GM21447 (cell line): ENCODE measurements around the gene TRIM69.
"Not testable (repeated sequence)": the region's sequence is repeated elsewhere in the genome, so short reads cannot be mapped to it uniquely, and the experiment has no call there.

ENCODE experiments used
- ATAC-seq: cut with Tn5 transposase; IDR thresholded peaks from one replicate; pipeline ENCODE4 v1.9.1; 2021; ENCODE audit not compliant: unreplicated experiment

The TRIM69 gene

DNA sequence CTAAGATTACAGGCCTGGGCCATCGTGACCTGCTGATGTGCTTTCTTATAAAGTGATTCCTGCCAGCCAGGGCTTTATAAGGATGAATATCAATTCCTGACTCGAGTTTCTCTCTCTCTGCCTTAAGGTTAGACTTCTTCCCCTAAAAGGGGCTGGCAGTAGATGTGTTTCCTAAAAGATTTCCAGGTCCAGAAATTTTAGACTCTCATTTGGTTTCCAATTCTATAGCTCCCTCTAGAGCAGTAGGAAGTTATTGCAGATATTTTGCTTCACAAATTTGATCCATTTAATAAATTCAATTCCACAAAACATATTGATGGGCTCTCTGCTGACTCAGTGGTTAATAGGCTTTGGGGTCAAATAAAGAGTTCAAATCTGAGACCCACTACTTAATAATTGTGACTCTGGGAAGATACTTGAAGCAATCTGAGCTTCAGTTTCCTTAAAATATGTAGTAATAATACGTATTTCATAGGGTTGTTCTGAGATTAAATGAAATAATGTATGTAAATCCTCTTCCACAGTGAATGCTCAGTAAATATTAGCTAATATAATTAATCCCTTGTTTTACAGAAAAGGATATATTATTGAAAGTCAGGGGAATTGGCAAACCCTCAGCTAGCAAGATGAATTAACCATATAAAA is 2.1 kb downstream of the TRIM69 start:
- ATAC-seq = no peak

DNA sequence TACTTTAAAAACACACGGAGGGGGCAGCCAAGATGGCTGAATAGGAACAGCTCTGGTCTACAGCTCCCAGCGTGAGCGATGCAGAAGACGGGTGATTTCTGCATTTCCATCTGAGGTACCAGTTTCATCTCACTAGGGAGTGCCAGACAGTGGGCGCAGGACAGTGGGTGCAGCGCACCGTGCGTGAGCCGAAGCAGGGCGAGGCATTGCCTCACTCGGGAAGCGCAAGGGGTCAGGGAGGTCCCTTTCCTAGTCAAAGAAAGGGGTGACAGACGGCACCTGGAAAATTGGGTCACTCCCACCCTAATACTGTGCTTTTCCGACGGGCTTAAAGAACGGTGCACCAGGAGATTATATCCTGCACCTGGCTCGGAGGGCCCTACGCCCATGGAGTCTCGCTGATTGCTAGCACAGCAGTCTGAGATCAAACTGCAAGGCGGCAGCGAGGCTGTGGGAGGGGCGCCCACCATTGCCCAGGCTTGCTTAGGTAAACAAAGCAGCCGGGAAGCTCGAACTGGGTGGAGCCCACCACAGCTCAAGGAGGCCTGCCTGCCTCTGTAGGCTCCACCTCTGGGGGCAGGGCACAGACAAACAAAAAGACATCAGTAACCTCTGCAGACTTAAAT is 3.0 kb downstream of the TRIM69 start:
- not testable (repeated sequence) for ATAC-seq

DNA sequence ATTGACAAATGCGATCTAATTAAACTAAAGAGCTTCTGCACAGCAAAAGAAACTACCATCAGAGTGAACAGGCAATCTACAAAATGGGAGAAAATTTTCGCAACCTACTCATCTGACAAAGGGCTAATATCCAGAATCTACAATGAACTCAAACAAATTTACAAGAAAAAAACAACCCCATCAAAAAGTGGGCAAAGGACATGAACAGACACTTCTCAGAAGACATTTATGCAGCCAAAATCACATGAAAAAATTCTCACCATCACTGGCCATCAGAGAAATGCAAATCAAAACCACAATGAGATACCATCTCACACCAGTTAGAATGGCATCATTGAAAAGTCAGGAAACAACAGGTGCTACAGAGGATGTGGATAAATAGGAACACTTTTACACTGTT is 7.1 kb downstream of the TRIM69 start:
- ATAC-seq = not testable (repeated sequence)

DNA sequence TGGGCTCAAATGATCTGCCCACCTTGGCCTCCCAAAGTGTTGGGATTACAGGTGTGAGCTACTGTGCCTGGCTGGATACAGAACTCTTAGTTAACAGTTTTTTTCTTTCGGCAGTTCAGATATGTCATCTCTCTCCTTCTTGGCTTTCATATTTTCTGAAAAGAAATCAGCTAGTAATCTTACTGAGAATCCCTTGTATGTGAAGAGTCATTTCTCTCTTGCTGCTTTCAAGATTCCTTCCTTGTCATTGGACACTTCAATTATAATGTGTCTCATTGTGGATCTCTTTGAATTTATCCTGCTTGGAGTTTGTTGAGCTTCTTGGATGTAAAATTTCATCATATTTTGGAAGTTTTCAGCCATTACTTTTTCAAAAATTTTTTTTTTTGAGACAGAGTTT is 17.0 kb downstream of the TRIM69 start:
- ATAC-seq = no peak

DNA sequence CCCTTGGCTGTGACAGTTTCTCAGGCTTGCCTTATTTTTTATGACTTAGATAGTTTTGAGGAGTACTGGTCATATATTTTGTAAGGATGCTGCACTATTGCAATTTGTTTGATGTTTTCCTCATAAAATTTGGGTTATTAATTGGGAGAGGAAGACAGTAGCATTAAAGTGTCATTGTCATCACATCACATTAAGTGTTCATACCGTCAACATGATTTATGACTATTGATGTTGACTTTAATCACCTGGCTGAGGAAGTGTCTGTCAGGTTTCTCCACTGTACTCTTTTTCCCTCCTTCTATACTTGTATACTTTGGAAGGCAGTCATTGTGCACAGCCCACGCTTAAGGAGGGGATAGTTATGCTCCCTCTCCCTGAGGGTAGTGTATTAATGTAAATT is 26.9 kb downstream of the TRIM69 start:
- no peak for ATAC-seq

DNA sequence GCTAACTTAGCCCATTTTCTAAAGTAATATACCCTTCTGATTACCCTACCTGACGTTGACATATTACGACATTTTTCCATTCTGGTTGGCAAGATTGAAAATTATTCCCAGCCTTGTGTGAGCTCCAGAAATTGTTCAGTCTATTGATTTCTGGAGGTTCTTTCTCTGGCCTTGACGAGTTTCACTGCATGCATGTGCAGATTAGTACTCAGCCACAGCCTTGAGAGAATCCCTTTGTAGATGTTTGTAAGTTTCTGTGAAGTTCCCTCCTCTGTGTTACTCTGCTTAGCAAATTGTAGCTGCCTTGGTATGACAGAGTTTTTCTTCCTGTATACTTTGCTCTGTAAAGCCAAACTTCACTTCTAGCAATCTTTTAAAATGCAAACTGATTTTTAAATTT is 27.5 kb downstream of the TRIM69 start:
- no peak for ATAC-seq

DNA sequence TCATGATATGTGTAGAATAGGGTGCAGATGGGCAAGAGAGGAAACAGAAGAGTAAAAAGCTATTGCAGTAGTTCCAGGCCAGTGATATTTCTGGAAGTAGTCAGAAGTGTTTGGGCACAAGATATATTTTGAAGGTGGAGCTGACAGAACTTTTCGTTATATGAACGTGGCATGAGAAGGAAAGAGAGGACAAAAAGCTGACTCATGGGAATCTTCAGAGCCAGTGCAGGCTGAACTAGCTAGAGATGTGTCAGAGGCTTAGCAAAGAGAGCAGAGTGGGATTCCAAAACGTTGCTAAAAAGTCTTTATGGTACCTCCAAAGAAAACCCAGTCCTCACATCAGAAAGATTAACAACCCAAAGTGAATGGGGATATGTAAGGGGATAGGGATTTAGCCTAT is 28.7 kb downstream of the TRIM69 start:
- no peak for ATAC-seq

DNA sequence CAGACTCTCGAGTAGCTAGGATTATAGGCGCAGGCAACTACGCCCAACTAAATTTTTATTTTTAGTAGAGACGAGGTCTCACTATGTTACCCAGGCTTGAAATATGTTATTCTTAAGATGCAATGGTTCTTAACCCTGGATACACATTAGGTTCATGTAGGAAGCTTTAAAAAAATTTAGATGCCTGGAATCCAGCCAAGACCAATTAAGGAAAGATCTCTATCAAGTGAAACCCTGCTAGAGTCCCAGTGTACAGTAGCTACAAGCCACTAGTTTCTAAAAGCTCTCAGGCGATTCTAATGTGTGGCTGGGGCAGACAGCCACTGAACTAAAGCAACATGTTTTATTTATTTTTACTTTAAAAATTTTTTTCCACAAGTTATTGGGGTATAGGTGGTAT is 33.2 kb downstream of the TRIM69 start:
- no peak for ATAC-seq

DNA sequence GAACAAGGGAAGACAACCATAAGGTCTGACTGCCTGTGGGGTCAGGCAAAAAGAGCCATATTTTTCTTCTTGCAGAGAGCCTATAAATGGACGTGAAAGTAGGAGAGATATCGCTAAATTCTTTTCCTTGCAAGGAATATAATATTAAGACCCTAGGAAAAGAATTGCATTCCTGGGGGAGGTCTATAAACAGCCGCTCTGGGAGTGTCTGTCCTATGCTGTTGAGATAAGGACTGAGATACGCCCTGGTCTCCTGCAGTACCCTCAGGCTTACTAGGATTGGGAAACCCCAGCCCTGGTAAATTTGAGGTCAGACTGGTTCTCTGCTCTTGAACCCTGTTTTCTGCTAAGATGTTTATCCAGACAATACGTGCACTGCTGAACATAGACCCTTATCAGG is 34.4 kb downstream of the TRIM69 start:
- ATAC-seq = not testable (repeated sequence)

DNA sequence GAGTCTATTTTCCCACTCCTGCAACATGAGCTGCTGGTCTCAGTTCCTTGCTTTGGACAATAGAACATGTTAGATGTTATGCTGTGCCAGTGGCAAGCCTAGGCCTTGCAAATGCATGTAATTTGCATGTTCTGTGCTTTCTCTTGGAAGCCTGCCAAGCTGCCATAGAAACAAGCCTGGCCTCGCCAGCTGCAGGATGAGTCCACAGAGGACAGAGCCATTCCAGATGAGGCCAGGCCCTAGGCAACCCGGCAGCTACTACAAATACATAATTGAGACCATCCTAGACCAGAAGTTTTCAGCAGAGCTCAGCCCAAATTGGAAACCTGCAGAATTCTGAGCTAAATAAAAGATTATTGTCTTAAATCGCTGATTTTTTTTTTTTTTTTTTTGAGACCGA is 39.6 kb downstream of the TRIM69 start:
- no peak for ATAC-seq

DNA sequence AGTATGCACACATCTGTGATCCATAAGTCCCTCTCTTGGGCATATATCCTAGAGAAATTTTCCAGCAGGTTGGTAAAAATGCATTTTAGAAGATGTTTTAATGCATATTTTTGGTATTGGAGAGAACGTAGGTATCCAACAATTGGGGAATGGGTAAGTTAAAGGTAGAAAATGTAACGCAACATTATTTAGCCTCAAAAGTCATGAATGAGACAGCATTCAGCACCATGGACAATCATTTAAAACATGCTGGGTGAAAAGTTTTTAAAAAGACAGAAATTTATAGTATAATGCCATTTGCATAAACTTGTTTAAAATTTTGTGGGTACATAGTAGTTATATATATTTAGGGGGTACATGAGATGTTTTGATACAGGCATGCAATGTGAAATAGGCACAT is 43.4 kb downstream of the TRIM69 start:
- ATAC-seq = no peak

DNA sequence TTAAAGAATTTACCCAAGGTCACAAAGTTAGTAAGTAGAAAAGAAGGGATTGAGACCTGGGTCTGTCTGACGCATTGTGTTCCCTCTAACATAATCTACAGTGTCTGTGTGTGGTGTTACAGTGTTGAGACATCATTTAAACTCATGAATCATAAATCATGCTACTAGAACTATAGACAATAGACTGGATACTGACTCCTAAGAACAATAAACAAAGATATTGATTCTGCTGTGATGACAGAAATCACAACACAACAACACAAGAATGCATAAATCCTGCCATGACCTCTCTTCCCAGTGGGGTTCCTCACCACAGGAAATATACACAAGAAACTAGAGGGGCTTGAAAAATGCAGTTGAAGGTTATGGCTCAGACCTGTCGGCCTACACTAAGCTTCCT is 44.3 kb downstream of the TRIM69 start:
- ATAC-seq = no peak

DNA sequence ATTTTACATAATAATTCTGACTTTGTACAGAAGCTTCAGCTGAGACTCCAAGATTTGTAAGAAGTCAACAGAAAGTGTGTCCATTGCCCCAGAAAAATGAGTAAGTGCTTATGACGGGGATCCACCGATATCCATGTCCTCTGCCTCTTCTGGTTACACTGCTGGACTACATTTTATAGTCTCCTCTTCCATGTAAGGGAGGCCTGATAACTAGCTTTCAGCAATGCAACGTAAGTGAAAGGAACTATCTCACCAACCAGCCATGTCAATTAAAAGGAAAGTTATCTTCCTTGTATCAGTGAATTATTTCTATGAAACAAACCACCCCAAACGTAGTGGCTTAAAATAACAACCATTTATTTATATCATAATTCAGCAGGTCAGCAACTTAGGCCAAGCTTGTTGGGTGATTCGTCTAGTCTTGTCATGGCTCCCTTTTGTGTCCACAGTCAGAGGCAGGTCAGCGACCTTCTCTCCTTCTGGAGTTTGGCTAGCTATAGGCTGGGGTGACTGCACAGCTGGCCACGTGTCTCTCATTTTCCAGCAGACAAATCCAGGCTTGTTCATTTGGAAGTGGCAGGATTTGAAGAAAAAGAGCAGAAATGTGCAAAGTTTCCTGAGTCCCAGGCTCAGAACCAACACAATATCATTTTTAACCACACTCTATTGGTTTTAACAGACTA is 44.9 kb downstream of the TRIM69 start:
- ATAC-seq = no peak

DNA sequence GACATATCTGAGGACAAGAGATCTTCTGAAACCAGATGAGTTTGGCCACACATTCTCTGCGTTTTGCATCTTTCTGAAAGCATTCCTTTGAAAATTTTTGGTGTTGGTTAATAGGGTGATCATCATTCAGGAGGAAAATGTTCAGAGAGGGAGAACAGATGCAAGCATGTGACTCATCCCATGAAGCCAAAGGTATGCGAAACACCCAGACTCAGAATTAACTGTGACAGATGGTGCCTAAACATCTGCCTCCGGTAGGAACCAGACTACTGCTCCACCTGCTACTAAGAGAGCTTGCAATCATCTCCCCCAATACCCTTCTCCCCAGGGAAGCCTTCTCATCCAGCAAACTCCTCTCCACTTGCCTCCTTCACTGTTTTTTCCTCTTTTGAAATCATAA is 46.2 kb downstream of the TRIM69 start:
- no peak for ATAC-seq

DNA sequence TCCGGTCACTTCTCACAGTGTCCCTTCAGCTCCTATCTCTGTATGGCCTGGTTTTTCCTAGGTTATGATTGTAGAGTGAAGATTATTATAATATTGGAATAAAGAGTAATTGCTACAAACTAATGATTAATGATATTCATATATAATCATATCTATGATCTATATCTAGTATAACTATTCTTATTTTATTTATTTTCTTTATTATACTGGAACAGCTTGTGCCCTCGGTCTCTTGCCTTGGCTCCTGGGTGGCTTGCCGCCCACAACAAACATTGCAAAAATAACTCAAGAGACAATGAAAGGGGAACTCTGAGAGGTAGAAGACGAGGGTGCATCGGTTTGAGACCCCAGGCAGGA is 48.6 kb downstream of the TRIM69 start:
- not testable (repeated sequence) for ATAC-seq

DNA sequence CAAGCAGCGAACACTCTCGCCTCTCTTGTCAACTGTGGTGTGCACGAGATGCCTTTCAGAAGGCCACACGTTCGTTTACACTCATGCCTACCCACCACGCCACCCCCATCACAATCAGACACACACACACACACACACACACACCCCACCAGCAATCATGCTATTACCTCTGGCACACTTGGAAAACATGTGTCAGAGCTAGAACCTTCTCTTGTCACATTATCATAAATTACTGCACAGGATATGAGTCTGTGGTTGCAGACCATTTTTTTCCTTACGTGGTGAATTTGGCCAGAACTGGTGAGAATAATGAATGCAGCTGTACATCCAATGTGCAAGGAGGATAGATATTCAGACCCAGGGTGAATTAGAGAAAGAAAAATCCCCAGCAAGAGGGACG is 52.4 kb downstream of the TRIM69 start:
- ATAC-seq = no peak

DNA sequence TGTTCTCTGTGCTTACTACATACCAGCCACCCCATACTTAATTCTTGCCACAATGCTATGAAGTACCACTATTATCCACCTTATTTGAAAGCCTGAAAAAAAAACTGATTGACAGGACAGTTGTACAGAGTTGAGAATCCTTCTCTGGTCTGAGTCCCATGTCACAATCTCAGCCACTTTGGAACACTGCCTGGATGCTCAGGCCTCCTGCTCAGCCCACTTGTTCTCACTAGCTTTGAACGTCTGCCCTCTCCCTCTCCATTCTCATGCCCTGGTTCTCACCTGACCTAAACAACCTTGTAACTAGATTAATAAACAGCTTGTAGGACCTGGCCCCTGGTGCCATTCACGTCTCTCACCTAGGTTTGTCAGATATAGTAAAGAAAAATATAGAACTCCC is 53.9 kb downstream of the TRIM69 start:
- ATAC-seq = no peak

DNA sequence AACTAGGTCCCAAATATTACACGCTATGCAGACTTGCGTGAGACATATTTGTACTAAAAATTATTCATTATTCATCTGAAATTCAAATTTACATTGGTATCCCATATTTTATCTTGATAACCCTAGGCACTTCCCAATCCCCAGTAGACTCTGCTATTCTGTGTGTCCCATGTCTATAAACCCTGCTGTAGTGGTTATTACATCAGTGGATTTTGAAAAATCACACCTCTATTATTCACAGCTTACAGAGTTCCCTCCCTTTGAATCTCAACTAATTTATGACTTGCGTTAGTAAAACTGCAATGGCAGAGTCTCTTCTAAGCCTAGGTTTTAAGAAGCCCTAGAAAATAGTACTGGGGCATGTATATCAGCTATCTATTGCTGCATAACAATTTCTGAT is 54.3 kb downstream of the TRIM69 start:
- no peak for ATAC-seq

DNA sequence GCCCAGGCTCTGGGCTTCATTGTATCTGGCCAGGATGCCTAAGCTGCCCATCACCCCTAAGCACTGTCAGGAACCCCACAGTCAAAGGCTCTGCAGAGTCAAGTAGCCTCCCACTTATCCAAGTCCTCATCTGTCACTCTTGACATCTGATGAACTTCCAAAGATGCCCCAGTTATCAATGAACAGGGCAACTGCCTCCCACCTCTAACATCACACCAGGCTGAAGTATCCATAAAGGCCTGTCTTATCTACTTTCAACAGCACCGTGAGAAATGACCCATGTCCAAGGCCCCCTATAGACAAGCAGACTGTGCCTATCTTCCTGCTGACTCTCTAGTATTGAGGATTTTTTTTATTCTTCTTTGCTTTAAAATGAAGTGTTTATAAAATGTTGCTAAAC is 56.4 kb downstream of the TRIM69 start:
- no peak for ATAC-seq

DNA sequence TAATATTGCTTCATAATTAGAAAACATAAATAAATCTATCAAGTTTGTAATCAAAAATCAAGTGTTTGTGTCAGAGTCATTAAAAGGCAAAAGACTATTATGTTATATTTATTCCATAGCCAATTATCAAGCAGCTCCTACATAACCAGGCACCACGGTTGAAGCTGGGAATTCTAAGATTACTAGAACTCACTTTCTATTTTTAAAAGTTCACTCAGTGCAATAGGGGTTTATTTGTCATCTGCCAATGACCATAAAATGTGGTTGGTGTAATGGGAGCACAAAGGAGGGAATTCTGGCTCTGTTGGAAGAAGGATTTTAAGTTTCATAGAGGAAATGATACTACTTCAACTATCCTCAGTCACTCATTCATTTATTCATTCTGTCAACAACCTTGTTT is 57.7 kb downstream of the TRIM69 start:
- no peak for ATAC-seq

DNA sequence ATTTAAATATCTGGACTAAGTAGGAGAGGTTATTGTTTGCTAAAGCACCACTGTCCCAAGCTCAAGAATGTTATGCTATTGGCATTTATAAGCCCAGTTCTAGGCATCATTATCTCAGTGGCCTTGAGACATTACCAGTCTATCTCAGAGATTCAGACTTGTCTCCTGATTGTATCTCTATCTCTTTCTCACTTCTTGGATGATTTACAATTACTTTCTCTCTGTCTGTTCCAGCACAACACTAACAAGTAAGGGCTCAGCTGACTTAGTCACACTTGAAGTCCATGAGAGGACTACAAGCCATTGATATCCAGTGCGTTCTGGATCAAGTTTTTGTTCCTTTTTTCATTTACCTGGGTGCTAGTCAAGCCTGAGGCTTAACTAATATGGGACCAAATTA is 60.2 kb downstream of the TRIM69 start:
- ATAC-seq = no peak

DNA sequence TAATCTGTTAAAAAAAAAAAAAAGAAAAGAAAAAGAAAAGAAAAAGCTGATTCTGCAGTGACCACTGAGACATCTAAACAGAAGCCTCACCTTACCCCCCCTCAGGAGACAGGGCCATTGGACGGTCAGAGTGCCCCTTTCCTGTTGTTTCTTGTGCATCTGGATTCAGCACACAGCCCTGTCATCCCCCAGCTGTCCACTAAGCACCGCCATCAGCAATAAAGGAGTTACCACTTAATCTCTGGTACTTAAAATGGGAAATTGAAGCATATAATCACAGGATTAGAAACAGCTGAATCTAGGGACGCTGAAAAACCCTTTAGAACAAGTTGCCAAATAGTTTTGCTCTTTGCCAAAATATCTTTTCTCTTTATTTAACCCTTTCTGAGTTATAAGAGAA is 62.5 kb downstream of the TRIM69 start:
- no peak for ATAC-seq

DNA sequence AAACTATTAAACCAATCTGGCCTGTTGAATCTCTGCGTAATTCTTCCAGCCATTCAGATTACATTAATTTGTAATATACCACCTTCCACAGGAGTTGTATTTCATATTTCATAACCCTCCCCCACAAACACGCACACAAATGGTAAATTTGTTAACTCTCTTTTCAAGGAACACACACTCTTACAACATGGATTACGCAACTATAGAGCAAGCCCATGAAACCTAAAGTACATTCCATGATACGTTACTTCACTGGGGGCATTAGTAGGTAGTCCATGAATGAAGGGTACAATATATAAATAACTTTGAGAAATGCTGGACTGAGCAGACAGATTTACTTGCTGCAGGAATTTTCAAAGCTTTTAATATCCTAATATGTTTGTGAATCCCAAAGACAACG is 65.0 kb downstream of the TRIM69 start:
- ATAC-seq = no peak
